Activated CD8-positive, alpha-beta memory T cell treated with anti-CD3 and anti-CD28 coated beads, Interleukin-2, amount 50 U/mL, for 48 hours (primary cell): Measurements from ENCODE around the gene SLFN12L.
"Not testable (repeated sequence)": the region's sequence is repeated elsewhere in the genome, so short reads cannot be mapped to it uniquely, and the experiment has no call there.

Experiments
- DNase-seq: peaks from one replicate; pipeline ENCODE4 v3.0.0-alpha.2; 2020

SLFN12L gene

DNA sequence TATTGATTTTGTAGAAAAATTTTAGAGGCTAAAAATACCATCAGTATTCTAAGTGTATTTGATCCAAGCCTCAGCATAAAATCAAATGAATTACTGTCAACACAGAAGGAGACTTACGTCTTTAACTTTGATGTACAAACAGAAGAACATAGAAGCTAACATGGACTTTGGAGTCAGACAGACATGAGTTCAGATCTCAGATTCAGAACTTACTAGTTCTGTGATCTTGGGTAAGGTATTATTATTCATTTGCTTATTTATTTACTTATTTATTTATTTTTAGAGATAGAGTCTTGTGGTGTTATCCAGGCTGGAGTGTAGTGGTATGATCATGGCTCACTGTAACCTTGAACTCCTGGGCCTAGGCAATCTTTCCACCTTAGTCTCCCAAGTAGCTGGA is 4.0 kb upstream of the SLFN12L start:
- no peak for DNase-seq

DNA sequence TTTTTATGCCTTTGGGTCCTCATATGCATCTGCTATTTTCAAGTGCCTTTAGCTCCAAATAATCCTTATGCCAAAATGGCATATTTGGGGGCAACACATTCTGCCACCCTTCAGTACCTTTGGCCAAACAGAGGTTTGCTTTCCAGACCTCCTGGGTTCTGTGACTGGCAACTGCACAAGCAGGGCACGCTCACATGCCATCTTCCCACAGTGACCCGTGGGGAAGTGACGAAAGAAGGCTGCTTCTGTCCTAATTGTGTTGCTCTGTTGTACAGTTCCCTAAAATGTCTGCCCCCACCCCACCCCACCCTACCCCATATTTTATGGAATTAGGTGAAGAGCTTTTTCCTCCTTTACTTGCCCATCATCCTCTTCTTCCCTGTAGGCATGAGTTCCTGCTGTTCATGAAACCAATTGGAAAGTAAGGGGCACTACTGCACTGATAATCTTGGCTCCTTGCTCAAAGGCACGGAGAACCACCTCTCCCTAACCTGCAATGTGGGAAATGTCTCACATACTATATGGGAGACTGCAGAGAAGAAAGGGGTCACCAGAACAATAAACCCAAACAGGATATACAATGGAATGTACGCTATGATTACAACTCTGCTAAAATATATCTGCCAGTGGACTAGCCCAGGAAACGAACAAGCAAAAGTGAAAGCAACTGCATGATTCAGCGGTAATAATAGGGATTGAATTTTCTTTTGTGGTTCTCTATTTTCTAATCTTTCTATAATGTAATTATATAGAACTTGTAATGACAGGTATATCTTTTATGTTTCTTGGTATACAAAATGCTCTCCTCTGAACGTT is 3.3 kb upstream of the SLFN12L start:
- peak; percentile 65 for DNase-seq

DNA sequence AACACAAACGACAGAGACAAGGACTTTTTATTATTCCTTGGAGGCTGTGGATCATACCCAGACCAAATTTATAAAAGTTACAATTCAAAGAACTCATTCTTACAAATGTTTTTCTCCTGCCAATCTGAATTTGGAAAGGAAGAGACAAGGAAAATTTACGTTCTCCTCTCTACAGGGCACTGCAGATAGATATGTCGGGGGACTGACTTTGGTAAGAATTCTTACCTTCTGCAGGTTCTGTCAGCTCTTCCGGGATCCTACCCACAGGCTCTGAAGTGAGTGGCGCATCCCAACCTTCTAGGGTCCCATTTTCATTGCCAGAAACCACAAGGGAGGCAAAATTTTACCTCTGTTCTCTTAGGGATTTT is 2.2 kb upstream of the SLFN12L start:
- DNase-seq: no peak

DNA sequence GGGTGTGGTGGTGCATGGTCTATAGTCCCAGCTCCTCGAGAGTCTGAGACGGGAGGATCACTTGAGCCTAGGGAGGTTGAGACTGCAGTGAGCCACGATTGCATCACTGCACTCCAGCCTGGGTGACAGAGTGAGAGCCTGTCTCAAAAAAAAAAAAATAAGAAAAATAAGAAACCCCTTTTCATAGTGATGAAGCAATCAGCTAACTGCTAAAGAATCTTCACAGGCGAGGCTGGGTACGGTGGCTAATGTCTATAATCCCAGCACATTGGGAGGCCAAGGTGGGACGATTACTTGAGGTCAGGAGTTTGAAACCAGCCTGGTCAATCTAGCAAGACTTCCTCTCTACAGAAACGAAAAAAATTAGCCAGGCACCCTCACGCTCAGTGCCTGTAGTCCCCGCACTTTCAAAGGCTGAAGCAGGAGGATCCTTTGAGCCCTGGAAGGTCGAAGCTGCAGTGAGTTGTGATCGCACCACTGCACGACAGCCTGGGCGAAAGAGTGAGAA is 760 bp downstream of the SLFN12L start:
- no peak for DNase-seq

DNA sequence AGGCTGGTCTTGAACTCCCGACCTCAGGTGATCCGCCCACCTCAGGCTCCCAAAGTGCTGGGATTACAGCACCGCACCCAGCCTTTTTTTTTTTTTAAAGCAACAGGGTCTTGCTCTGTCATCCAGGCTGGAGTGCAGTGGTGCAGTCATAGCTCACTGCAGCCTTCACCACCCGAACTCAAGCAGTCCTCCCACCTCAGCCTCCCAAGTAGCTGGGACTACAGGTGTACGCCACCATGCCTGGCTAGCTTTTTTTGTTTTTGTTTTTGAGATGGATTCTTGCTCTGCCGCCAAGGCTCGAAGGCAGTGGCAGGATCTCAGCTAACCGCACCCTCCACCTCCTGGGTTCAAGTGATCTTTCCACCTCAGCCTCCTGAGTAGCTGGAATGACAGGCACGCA is 2.1 kb downstream of the SLFN12L start:
- not testable (repeated sequence) for DNase-seq

- no peak for DNase-seq
These were observed 2.8 kb downstream of the SLFN12L start for GRCh38 chr17:35534576-35535093.

DNA sequence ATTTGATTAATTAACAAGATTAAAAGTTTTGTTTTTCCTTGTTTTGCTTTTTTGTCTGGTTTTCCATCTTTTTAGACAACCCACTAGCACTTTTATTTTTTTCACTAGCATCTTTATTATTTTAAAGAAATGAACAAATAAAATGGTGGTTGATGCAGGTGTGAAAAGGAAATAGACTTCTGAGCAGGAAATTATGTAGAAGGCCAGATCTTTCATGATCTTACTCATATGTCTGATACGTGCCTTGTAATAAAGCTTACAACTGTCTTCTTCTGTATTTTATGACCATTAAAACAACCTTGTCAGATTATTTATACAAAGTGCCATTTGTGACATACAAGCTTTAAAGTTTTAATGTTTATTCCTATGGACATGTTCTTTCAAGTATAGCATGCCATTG is 6.3 kb downstream of the SLFN12L start:
- no peak for DNase-seq

DNA sequence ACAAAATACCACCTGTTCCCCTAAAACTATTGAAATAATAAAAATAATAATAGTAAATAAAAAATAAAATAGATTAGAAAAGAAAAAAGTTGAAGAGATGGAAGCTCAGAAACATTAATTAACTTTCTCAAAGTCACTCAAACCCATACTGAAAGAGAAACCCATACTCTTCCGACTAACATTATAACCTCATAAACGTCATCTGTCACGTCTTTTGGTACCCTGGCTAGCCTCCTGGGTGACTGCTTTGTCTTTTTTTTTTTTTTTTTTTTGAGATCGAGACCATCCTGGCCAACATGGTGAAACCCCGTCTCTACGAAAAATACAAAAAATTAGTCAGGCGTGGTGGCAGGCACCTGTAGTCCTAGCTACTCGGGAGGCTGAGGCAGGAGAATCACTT is 7.6 kb downstream of the SLFN12L start:
- DNase-seq: no peak

DNA sequence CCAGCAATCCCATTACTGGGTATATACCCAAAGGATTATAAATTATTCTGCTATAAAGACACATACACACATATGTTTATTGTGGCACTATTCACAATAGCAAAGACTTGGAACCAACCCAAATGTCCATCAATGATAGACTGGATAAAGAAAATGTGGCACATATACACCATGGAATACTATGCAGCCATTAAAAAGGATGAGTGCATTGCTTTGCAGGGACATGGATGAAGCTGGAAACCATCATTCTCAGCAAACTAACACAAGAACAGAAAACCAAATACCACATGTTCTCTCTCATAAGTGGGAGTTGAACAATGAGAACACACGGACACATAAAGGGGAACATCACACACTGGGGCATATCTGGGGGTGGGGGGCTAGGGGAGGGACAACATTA is 8.2 kb downstream of the SLFN12L start:
- DNase-seq: not testable (repeated sequence)

GRCh38 chr17:35523296-35523695 is 14.2 kb downstream of the SLFN12L start:
- no peak for DNase-seq

DNA sequence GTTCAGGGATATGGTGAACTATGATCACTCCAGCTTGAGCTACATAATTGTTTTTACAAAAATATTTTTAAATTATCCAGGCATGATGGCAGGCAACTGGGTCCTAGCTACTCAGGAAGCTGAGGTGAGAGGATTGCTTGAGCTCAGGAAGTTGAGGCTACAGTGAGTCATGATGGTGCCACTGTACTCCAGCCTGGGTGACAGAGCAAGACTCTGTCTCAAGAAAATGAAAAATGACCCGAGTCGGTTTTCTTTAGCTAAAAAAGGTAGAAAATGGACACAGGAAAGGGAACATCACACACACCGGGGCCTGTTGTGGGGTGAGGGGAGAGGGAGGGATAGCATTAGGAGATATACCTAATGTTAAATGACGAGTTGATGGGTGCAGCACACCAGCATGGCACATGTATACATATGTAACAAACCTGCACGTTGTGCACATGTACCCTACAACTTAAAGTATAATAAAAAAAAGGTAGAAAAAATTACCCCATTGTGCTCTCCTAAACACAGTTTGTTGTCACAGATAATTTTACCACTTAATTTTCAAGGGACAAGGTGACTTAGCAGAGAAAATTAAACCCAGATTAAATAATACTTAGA is 15.7 kb downstream of the SLFN12L start:
- not testable (repeated sequence) for DNase-seq

DNA sequence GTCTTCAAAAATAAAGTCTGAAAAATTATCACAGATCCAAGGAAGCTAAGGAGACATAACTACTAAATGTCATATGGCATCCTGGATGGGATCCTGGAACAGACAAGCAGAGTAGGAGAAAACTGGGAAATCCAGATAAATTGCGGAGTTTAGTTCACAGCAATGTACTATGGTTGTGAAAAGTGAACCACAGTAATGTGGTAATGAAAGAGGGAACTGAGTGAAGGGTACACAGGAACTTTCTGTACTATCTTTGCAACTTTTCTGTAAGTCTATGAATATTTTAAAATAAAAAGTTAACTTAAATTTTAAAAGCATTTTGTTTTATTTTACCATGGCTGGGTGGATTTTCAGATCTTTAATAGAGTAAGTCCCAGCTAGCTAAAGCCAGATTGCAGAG is 16.3 kb downstream of the SLFN12L start:
- DNase-seq: no peak

DNA sequence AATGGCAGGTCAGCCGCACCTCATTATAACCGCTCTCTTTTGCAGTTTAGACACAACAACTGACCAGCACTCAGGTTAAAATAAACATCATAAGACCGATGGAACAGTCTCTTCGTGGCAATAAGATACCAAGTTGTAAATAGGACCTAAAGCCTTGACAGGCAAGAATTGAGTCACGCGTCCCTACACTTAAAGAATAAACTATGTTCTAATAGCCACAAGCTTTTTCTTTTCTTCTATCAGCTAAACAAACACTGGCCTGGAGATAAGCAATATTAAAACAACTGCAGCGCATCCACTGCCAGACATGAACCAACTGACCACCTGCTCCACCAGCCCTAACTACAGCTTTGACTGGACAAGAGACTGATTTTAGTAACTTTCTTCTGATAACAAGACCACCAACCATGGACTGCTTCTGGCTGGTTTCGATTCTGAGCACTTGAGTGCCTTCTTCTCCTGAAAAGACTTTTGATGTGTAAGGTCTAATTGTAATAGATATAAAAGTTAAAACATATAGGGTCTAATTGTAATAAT is 17.5 kb downstream of the SLFN12L start:
- DNase-seq: no peak

DNA sequence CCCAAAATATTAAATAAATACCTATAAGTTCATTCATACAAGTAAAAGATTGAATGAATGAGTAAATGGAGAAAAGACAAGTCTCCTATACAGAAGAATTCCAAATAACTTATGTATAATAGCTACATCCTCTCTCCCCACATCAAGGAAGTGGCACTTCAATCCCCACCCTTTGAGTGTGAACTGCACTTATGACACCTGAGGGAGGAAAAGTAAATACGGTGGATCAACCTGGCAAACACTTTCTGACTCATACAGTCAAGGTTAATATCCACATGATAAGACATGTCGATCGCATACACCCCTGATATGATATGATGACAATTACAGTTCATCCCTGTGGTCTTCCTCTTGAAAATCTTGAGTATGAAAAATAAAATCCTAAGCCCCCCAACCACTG is 18.0 kb downstream of the SLFN12L start:
- no peak for DNase-seq

DNA sequence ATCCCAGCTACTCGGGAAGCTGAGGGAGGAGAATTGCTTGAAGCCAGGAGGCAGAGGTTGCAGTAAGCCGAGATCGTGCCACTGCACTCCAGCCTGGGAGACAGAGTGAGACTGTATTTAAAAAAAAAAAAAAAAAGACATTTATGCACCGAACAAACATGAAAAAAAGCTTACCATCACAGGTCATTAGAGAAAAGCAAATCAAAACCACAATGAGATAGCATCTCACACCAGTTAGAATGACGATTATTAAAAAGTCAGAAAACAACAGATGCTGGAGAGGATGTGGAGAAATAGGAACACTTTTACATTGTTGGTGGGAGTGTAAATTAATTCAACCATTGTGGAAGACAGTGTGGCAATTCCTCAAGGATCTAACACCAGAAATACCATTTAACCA is 19.0 kb downstream of the SLFN12L start:
- DNase-seq: not testable (repeated sequence)

DNA sequence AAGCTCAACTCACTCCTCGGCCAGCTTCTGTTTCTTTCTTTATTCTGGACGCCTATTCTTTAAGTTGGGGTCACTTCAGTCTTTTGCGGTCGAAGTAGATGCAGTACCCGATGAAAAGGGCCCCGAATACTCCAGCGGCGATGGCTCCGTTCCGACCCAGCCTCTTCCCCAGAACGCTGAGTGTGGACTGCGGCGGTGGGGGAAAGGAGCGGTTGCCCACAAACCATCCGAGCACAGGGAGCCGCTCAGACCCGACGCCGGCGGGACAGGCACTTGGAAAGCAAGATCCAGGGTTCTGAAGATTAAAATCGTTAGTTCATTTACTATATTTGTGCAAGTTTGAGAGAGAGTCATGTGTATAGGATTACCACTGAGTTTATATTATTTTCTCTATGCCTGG is 22.5 kb downstream of the SLFN12L start:
- no peak for DNase-seq

GRCh38 chr17:35514564-35514963 is 22.9 kb downstream of the SLFN12L start:
- DNase-seq: no peak

- no peak for DNase-seq
These were observed 27.4 kb downstream of the SLFN12L start for GRCh38 chr17:35510052-35510451.

- DNase-seq: not testable (repeated sequence)
These were observed 29.8 kb downstream of the SLFN12L start for GRCh38 chr17:35507714-35508113.

- no peak for DNase-seq
These were observed 37.9 kb downstream of the SLFN12L start for GRCh38 chr17:35499548-35499947.

- DNase-seq: no peak
These were observed 38.9 kb downstream of the SLFN12L start for GRCh38 chr17:35498448-35499178.

GRCh38 chr17:35496451-35497290 is 40.8 kb downstream of the SLFN12L start:
- DNase-seq: no peak
